Dedifferentiated amniotic fluid mesenchymal stem cell (primary cell): ENCODE results near the gene CDH19.
"Not testable (repeated sequence)": the region's sequence is repeated elsewhere in the genome, so short reads cannot be mapped to it uniquely, and the experiment has no call there.

Experiments
- DNase-seq: peaks from one replicate; pipeline ENCODE4 v3.0.0-alpha.2; 2016; ENCODE audit errors: extremely low spot score

CDH19 gene

GRCh38 chr18:66566616-66567015 is 37.3 kb downstream of the CDH19 start:
- no peak for DNase-seq

GRCh38 chr18:66564236-66564635 is 39.7 kb downstream of the CDH19 start:
- no peak for DNase-seq

GRCh38 chr18:66562279-66562678 is 41.6 kb downstream of the CDH19 start:
- DNase-seq: no peak

- no peak for DNase-seq
Measured at GRCh38 chr18:66560094-66560493, 43.8 kb downstream of the CDH19 start.

- no peak for DNase-seq
Measured at GRCh38 chr18:66558773-66559172, 45.1 kb downstream of the CDH19 start.

GRCh38 chr18:66557091-66557490 is 46.8 kb downstream of the CDH19 start:
- no peak for DNase-seq

GRCh38 chr18:66555585-66555984 is 48.3 kb downstream of the CDH19 start:
- no peak for DNase-seq

- no peak for DNase-seq
Measured at GRCh38 chr18:66553824-66554223, 50.1 kb downstream of the CDH19 start.

- DNase-seq: no peak
Measured at GRCh38 chr18:66550366-66550765, 53.5 kb downstream of the CDH19 start.

- no peak for DNase-seq
Measured at GRCh38 chr18:66548747-66549146, 55.1 kb downstream of the CDH19 start.

GRCh38 chr18:66534110-66534509 is 69.8 kb downstream of the CDH19 start:
- no peak for DNase-seq

GRCh38 chr18:66533693-66534092 is 70.2 kb downstream of the CDH19 start:
- DNase-seq: no peak

GRCh38 chr18:66523219-66523991 is 80.5 kb downstream of the CDH19 start:
- DNase-seq: no peak

GRCh38 chr18:66513996-66514395 is 89.9 kb downstream of the CDH19 start:
- DNase-seq: no peak

- DNase-seq: no peak
Measured at GRCh38 chr18:66511792-66512191, 92.1 kb downstream of the CDH19 start.

GRCh38 chr18:66511289-66511688 is 92.6 kb downstream of the CDH19 start:
- no peak for DNase-seq

- no peak for DNase-seq
Measured at GRCh38 chr18:66510357-66511045, 93.4 kb downstream of the CDH19 start.

- DNase-seq: no peak
Measured at GRCh38 chr18:66508937-66509336, 95.0 kb downstream of the CDH19 start.

GRCh38 chr18:66506178-66506577 is 97.7 kb downstream of the CDH19 start:
- DNase-seq: no peak

GRCh38 chr18:66497351-66497750 is 106.5 kb downstream of the CDH19 start:
- DNase-seq: no peak

- no peak for DNase-seq
Measured at GRCh38 chr18:66495844-66496243, 108.0 kb downstream of the CDH19 start.

GRCh38 chr18:66473882-66474281 is 130.0 kb downstream of the CDH19 start:
- DNase-seq: no peak

- not testable (repeated sequence) for DNase-seq
Measured at GRCh38 chr18:66466184-66466583, 137.7 kb downstream of the CDH19 start.
